ENCODE measurements around the gene ARL2BP. TPM values are rescaled to one million over a fixed set of nuclear protein-coding genes. Genes with fewer than 3 reads are reported as not detected.

Gene ARL2BP
- total and polyA plus RNA-seq, 2 experiments from 2014 or later, result 111 to 116 TPM

GRCh38 chr16:57283959-57284208, 38.8 kb downstream of the ARL2BP start:
- 0 out of 2 replicates have a peak overlapping the region, but pooled peaks have one; percentile 64 for H2AFZ ChIP-seq
- no peak overlapping the region for H3K4me3 ChIP-seq
- H3K4me1 ChIP-seq (ENCODE audit: insufficient read depth), result no peaks in the 10 kb centered on the region
- no peak for DNase-seq
- H3K9me2 ChIP-seq (ENCODE audit: insufficient read depth), result no peaks in the 10 kb centered on the region
- H3K79me2 ChIP-seq (ENCODE audit: insufficient read depth), result no peaks in the 10 kb centered on the region
- in situ Hi-C loops (cut with MboI), result no loop called here
- TF ChIP-seq EZH2phosphoT487 (IDR thresholded peaks at IDR 0.05; ENCODE audit: insufficient read depth, low read depth) (no peak), EZH2 (IDR thresholded peaks at IDR 0.05; ENCODE audit: insufficient read depth, poor library complexity, severe bottlenecking) (peak; percentile 11)
- H3K27ac ChIP-seq, result no peak overlapping the region
- no peaks in the 10 kb centered on the region for H3K36me3 ChIP-seq (ENCODE audit: low read depth)
- no peaks in the 10 kb centered on the region for H3F3A ChIP-seq (ENCODE audit: insufficient read depth)
- H4K20me1 ChIP-seq (ENCODE audit: insufficient read depth), result no peaks in the 10 kb centered on the region
- no peak overlapping the region for H3K4me2 ChIP-seq (ENCODE audit: unreplicated experiment)
- H3K9ac ChIP-seq, result no peak overlapping the region
- 32 to 43% methylated on average over 8 to 14 of the region's 14 CpGs for WGBS, 2 experiments (ENCODE audit: low coverage in 1 of 2, low lambda C conversion rate in 2 of 2, missing lambda C conversion rate in 2 of 2)
- peaks cover 26% of the 10 kb centered on the region for H3K27me3 ChIP-seq (replicated peaks; ENCODE audit: insufficient read depth)
- H3K9me3 ChIP-seq (ENCODE audit: low read depth), result no peaks in the 10 kb centered on the region

GRCh38 chr16:57284209-57284951, 39.3 kb downstream of the ARL2BP start, which contains the start of gene PLLP:
TSS of gene PLLP (minus strand) at chr16:57284672. CDS start at chr16:57284540, 132 bp downstream.
- peak; percentile 37 for TF ChIP-seq EZH2 (IDR thresholded peaks at IDR 0.05; ENCODE audit: insufficient read depth, poor library complexity, severe bottlenecking)
- no peak for TF ChIP-seq EZH2phosphoT487 (IDR thresholded peaks at IDR 0.05; ENCODE audit: insufficient read depth, low read depth)
- no peaks in the 10 kb centered on the region for H3K36me3 ChIP-seq (ENCODE audit: low read depth)
- H3K9me2 ChIP-seq (ENCODE audit: insufficient read depth), result no peaks in the 10 kb centered on the region
- H3K79me2 ChIP-seq (ENCODE audit: insufficient read depth), result no peaks in the 10 kb centered on the region
- H4K20me1 ChIP-seq (ENCODE audit: insufficient read depth), result no peaks in the 10 kb centered on the region
- peak; percentile 52 for DNase-seq
- no peaks in the 10 kb centered on the region for H3K4me1 ChIP-seq (ENCODE audit: insufficient read depth)
- H3K9me3 ChIP-seq (ENCODE audit: low read depth), result no peaks in the 10 kb centered on the region
- no peaks in the 10 kb centered on the region for H3F3A ChIP-seq (ENCODE audit: insufficient read depth)
- H2AFZ ChIP-seq, result peak within 1 kb of the TSS; percentile 64
- peak within 1 kb of the TSS; percentile 43; the same call in 1 of the 2 replicates for H3K9ac ChIP-seq
- in situ Hi-C loops (cut with MboI), result no loop called here
- peak within 1 kb of the TSS; percentile 69 for H3K4me2 ChIP-seq (ENCODE audit: unreplicated experiment)
- peak within 1 kb of the TSS; percentile 69 for H3K4me3 ChIP-seq
- no peak within 1 kb of the TSS for H3K27ac ChIP-seq
- WGBS, 2 experiments (ENCODE audit: low coverage in 1 of 2, low lambda C conversion rate in 2 of 2, missing lambda C conversion rate in 2 of 2), result 2 to 4% methylated on average over 53 to 55 of the region's 95 CpGs
- peaks cover 26% of the 10 kb centered on the region for H3K27me3 ChIP-seq (replicated peaks; ENCODE audit: insufficient read depth)

- peak overlapping the region; percentile 43; the same call in 1 of the 2 replicates for H3K9ac ChIP-seq
- in situ Hi-C loops (cut with MboI), result no loop called here
- H2AFZ ChIP-seq, result peak overlapping the region; percentile 64
- H3K4me3 ChIP-seq, result peak overlapping the region; percentile 69
- H4K20me1 ChIP-seq (ENCODE audit: insufficient read depth), result no peaks in the 10 kb centered on the region
- DNase-seq, result no peak
- H3K4me2 ChIP-seq (ENCODE audit: unreplicated experiment), result peak overlapping the region; percentile 69
- no peaks in the 10 kb centered on the region for H3K9me3 ChIP-seq (ENCODE audit: low read depth)
- WGBS, 2 experiments (ENCODE audit: low coverage in 1 of 2, low lambda C conversion rate in 2 of 2, missing lambda C conversion rate in 2 of 2), result 16 to 17% methylated on average over 19 to 21 of the region's 22 CpGs
- peaks cover 26% of the 10 kb centered on the region for H3K27me3 ChIP-seq (replicated peaks; ENCODE audit: insufficient read depth)
- no peaks in the 10 kb centered on the region for H3K4me1 ChIP-seq (ENCODE audit: insufficient read depth)
- no peaks in the 10 kb centered on the region for H3K9me2 ChIP-seq (ENCODE audit: insufficient read depth)
- no peaks in the 10 kb centered on the region for H3F3A ChIP-seq (ENCODE audit: insufficient read depth)
- no peak overlapping the region for H3K27ac ChIP-seq
- no peaks in the 10 kb centered on the region for H3K79me2 ChIP-seq (ENCODE audit: insufficient read depth)
- no peaks in the 10 kb centered on the region for H3K36me3 ChIP-seq (ENCODE audit: low read depth)
- no peak for TF ChIP-seq EZH2 (IDR thresholded peaks at IDR 0.05; ENCODE audit: insufficient read depth, poor library complexity, severe bottlenecking)
- no peak for TF ChIP-seq EZH2phosphoT487 (IDR thresholded peaks at IDR 0.05; ENCODE audit: insufficient read depth, low read depth)
Measured at GRCh38 chr16:57284952-57285363, 39.9 kb downstream of the ARL2BP start.

GRCh38 chr16:57285379-57285778, 40.3 kb downstream of the ARL2BP start:
- no peaks in the 10 kb centered on the region for H3K9me2 ChIP-seq (ENCODE audit: insufficient read depth)
- peaks cover 26% of the 10 kb centered on the region for H3K27me3 ChIP-seq (replicated peaks; ENCODE audit: insufficient read depth)
- no peak overlapping the region for H2AFZ ChIP-seq
- H3F3A ChIP-seq (ENCODE audit: insufficient read depth), result no peaks in the 10 kb centered on the region
- H3K27ac ChIP-seq, result no peak overlapping the region
- H3K9me3 ChIP-seq (ENCODE audit: low read depth), result no peaks in the 10 kb centered on the region
- no peaks in the 10 kb centered on the region for H3K79me2 ChIP-seq (ENCODE audit: insufficient read depth)
- DNase-seq, result no peak
- H3K9ac ChIP-seq, result no peak overlapping the region
- H3K4me1 ChIP-seq (ENCODE audit: insufficient read depth), result no peaks in the 10 kb centered on the region
- TF ChIP-seq EZH2phosphoT487 (IDR thresholded peaks at IDR 0.05; ENCODE audit: insufficient read depth, low read depth), result no peak
- TF ChIP-seq EZH2 (IDR thresholded peaks at IDR 0.05; ENCODE audit: insufficient read depth, poor library complexity, severe bottlenecking), result no peak
- 63 to 70% methylated on average over 5 of the region's 5 CpGs for WGBS, 2 experiments (ENCODE audit: low coverage in 1 of 2, low lambda C conversion rate in 2 of 2, missing lambda C conversion rate in 2 of 2)
- H3K4me3 ChIP-seq, result no peak overlapping the region
- H3K4me2 ChIP-seq (ENCODE audit: unreplicated experiment), result no peak overlapping the region
- H3K36me3 ChIP-seq (ENCODE audit: low read depth), result no peaks in the 10 kb centered on the region
- in situ Hi-C loops (cut with MboI), result no loop called here
- H4K20me1 ChIP-seq (ENCODE audit: insufficient read depth), result no peaks in the 10 kb centered on the region

All from GM23248 (cell line).